ENCODE measurements around the gene KIF1A. TPM values are rescaled to one million over a fixed set of nuclear protein-coding genes. Genes with fewer than 3 reads are reported as not detected.

KIF1A gene
- total RNA-seq, 1 donor from 2014 or later: 2.0 TPM

GRCh38 chr2:240749516-240749915 is 70.5 kb downstream of the KIF1A start:
- H3K36me3 ChIP-seq: no peaks in the 10 kb centered on the region
- intact Hi-C loops (cut with micrococcal nuclease): loop anchor here (5.0 kb wide), 1 partner anchor 137 kb away; no protein-coding TSS in a partner anchor
- TF ChIP-seq CTCF (IDR thresholded peaks at IDR 0.05; ENCODE audit: borderline replicate concordance): no peak
- H3K27ac ChIP-seq (replicated peaks): no peak overlapping the region
- H3K27me3 ChIP-seq (ENCODE audit: low read depth): peaks cover 32% of the 10 kb centered on the region
- no peaks in the 10 kb centered on the region for H3K4me1 ChIP-seq
- no peak overlapping the region for H3K4me3 ChIP-seq
- no peak for DNase-seq
- H3K9me3 ChIP-seq (replicated peaks): no peaks in the 10 kb centered on the region

GRCh38 chr2:240747256-240747655 is 72.8 kb downstream of the KIF1A start:
- H3K36me3 ChIP-seq: no peaks in the 10 kb centered on the region
- intact Hi-C loops (cut with micrococcal nuclease): loop anchor here (5.0 kb wide), 1 partner anchor 135 kb away; no protein-coding TSS in a partner anchor
- H3K27ac ChIP-seq (replicated peaks): no peak overlapping the region

GRCh38 chr2:240746671-240747070 is 73.3 kb downstream of the KIF1A start:
- Histone ChIP-seq H3K27ac (replicated peaks) (no peak overlapping the region), H3K4me3 (no peak overlapping the region), H3K36me3 (no peaks in the 10 kb centered on the region), H3K4me1 (no peaks in the 10 kb centered on the region), H3K27me3 (ENCODE audit: low read depth) (peaks cover 36% of the 10 kb centered on the region), H3K9me3 (replicated peaks) (no peaks in the 10 kb centered on the region)
- DNase-seq: no peak
- TF ChIP-seq CTCF (IDR thresholded peaks at IDR 0.05; ENCODE audit: borderline replicate concordance): no peak
- intact Hi-C loops (cut with micrococcal nuclease): loop anchor here (5.0 kb wide), 1 partner anchor 134 kb away; no protein-coding TSS in a partner anchor

More at GRCh38 chr2:240747256-240747655, 72.8 kb downstream of the KIF1A start:
- H3K27me3 ChIP-seq (ENCODE audit: low read depth): peaks cover 35% of the 10 kb centered on the region
- no peak for TF ChIP-seq CTCF (IDR thresholded peaks at IDR 0.05; ENCODE audit: borderline replicate concordance)
- H3K4me3 ChIP-seq: no peak overlapping the region
- H3K9me3 ChIP-seq (replicated peaks): no peaks in the 10 kb centered on the region
- no peak for DNase-seq
- H3K4me1 ChIP-seq: no peaks in the 10 kb centered on the region

GRCh38 chr2:240745962-240746361 is 74.1 kb downstream of the KIF1A start:
- DNase-seq: no peak
- Histone ChIP-seq H3K27me3 (ENCODE audit: low read depth) (peaks cover 34% of the 10 kb centered on the region), H3K9me3 (replicated peaks) (no peaks in the 10 kb centered on the region), H3K36me3 (no peaks in the 10 kb centered on the region), H3K4me1 (no peaks in the 10 kb centered on the region), H3K27ac (replicated peaks) (no peak overlapping the region), H3K4me3 (no peak overlapping the region)
- TF ChIP-seq CTCF (IDR thresholded peaks at IDR 0.05; ENCODE audit: borderline replicate concordance): no peak
- intact Hi-C loops (cut with micrococcal nuclease): loop anchor here (5.0 kb wide), 1 partner anchor 134 kb away; no protein-coding TSS in a partner anchor

GRCh38 chr2:240745456-240745855 is 74.6 kb downstream of the KIF1A start:
- no peak for TF ChIP-seq CTCF (IDR thresholded peaks at IDR 0.05; ENCODE audit: borderline replicate concordance)
- intact Hi-C loops (cut with micrococcal nuclease): loop anchor here (5.0 kb wide), 1 partner anchor 133 kb away; no protein-coding TSS in a partner anchor
- Histone ChIP-seq H3K4me1 (no peaks in the 10 kb centered on the region), H3K9me3 (replicated peaks) (no peaks in the 10 kb centered on the region), H3K27me3 (ENCODE audit: low read depth) (peaks cover 32% of the 10 kb centered on the region), H3K4me3 (no peak overlapping the region), H3K27ac (replicated peaks) (no peak overlapping the region), H3K36me3 (no peaks in the 10 kb centered on the region)
- DNase-seq: no peak

Measured in left ventricle myocardium inferior (tissue), 1 donor.